Anterior cingulate cortex (tissue), 58 donors: Measurements from ENCODE around the gene SMAD4.
"Not testable (repeated sequence)": the region's sequence is repeated elsewhere in the genome, so short reads cannot be mapped to it uniquely, and the experiment has no call there.

Experiments used
- DNase-seq, 58 donors: peaks; one replicate each; lab custom pipeline; 2025; lab: John Stamatoyannopoulos, UW

Gene SMAD4

GRCh38 chr18:51107598-51108305, 77.7 kb downstream of the SMAD4 start:
- no peak for DNase-seq

GRCh38 chr18:51108330-51108729, 78.3 kb downstream of the SMAD4 start:
- no peak for DNase-seq

DNA sequence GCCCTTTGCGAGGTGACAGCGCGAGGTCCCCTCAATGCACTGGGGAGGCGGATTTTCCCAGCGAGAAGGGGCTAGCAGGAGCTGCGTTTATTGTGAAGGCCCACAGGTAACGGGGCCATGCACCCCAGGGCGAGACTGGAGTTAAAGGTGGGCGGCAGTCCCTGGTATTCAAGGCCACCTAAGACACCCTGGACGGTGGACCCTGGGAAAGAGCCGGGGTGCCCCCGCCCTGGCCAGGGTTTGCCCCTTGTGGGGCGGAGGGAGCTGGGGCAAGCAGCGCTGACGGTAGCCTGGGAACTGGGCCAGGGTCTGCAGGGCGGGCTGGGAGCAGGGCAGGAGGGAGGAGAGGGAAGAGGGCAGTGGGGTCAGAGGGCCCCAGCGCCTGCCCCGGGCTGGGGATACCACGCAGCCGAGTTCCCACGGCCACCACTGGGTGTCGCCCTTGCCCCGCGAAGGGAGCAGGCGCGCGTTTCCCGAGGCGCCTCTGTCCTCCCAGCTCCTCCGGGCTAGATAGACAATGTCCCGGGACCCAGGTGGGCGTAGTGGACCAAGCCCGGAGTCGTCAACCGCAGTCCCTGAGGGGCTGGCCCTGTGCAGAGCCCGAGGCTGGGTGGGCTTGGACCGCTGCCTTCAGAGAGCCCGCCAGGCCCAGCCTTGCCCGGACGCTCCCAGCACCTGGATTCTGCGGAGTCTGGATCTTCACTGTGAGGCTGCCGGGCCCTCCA, 80.2 kb downstream of the SMAD4 start:
- peak in 46 of 58 donors; percentile 6 to 65 (median 26) for DNase-seq

DNA sequence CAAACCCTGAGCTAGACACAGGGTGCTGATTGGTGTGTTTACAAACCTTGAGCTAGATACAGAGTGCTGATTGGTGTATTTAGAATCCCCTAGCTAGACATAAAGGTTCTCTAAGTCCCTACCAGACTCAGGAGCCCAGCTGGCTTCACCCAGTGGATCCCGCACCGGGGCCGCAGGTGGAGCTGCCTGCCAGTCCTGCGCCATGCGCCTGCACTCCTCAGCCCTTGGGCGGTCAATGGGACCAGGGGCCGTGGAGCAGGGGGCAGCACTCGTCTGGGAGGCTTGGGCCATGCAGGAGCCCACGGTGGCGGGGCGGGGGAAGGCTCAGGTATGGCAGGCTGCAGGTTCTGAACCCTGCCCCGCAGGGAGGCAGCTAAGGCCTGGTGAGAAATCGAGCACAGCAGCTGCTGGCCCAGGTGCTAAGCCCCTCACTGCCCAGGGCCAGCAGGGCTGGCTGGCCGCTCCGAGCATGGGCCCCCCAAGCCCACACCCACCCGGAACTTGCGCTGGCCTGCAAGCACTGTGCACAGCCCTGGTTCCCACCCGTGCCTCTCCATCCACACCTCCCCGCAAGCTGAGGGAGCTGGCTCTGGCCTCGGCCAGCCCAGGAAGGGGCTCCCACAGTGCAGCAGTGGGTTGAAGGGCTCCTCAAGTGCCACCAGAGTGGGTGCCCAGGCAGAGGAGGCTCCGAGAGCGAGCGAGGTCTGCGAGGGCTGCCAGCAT, 81.8 kb downstream of the SMAD4 start:
- not testable (repeated sequence) for DNase-seq

GRCh38 chr18:51116996-51117395, 87.0 kb downstream of the SMAD4 start:
- DNase-seq = not testable (repeated sequence)

DNA sequence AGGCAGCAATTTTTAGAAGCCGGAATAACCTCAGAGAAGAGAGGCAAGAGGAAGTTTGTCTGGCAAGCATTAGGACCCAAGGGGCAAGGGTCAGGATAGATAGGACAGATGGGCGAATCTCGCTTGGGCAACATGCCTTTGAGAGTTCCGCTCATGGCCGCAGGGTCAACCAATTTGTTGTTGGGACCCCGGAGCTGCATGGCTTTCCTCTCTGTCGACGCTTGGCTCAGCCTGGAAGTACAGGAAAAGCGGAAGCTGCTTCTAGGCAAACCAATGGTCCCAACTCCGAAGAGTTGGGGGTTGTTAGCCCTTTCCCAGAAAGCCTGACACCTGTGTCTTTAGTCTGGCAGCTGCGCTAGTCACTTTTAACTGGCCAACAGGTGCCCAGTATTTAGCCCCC, 89.5 kb downstream of the SMAD4 start:
- not testable (repeated sequence) for DNase-seq

DNA sequence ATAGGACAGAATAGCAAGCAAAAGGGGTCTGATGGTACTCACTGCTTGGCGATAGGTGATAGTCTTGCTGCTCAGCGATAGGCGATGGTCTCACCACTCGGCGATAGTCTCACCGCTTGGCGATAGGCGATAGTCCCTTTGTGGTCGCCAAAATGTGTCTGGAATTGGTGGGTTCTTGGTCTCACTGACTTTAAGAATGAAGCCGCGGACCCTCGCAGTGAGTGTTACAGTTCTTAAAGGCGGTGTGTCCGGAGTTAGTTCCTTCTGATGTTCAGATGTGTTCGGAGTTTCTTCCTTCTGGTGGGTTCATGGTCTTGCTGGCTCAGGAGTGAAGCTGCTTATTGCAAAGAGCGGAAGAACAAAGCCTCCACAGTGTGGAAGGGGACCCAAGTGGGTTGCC, 90.0 kb downstream of the SMAD4 start:
- DNase-seq = not testable (repeated sequence)

DNA sequence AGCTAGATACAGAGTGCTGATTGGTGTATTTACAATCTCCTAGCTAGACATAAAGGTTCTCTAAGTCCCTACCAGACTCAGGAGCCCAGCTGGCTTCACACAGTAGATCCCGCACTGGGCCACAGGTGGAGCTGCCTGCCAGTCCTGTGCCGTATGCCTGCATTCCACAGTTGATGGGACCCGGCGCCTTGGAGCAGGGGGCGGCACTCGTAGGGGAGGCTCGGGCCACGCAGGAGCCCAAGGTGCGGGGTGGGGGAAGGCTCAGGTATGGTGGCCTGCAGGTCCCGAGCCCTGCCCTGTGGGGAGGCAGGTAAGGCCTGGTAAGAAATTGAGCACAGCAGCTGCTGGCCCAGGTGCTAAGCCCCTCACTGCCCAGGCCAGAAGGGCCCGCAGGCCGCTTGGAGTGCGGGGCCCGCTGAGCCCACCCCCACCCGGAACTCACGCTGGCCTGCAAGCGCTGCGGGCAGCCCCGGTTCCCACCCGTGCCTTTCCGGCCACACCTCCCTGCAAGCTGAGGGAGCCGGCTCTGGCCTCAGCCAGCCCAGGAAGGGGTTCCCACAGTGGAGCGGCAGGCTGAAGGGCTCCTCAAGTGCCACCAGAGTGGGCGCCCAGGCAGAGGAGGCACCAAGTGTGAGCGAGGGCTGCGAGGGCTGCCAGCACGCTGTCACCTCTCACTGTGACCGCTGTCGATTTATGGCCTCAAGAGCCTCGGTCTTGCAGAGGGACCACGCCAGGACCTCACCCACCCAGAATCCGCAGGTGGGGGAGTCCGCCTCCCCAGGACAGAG, 91.0 kb downstream of the SMAD4 start:
- no peak for DNase-seq

DNA sequence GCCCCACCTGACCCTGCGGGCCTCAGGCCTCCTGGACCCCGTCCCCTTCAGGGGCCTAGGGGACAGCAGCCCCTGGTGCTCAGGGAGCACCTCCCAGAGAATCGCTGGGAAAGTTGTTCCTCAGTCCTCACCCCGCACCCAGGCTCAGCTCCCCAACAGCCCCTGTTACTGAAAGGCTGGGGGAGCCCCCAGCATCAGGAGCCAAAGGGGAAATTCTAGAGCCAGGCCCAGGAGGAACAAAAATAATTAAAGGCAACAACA, 91.5 kb downstream of the SMAD4 start:
- DNase-seq = no peak

- no peak for DNase-seq
Observed at GRCh38 chr18:51122266-51123045, 92.4 kb downstream of the SMAD4 start.

- DNase-seq = no peak
Observed at GRCh38 chr18:51123046-51123395, 93.0 kb downstream of the SMAD4 start.

- DNase-seq = no peak
Observed at GRCh38 chr18:51123481-51123880, 93.5 kb downstream of the SMAD4 start.

DNA sequence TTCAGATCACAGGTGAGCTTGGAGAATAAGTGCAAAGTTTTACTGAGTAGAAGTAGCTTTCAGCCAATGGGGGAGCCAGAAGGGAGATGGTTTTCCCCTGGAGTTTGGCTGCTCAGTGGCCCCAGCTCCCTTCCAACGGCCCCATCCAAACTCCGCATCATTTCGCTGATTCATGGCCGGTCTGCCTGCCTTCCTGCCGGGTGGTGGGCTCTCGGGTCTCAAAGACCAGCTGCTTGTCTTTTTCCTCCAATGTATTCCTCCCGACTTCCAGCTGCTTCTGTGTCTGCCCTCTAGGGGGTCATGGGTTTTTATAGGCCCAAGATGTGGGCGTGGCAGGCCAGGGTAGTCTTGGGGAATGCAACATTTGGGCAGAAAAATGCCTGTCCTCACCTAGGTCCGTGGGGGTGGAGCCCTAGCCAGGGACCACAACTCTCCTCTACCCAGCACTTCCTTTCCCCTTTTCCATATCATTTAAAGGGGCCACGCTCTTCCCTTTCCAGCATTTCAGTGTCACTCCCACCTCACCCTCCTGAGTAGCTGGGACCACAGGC, 94.0 kb downstream of the SMAD4 start:
- DNase-seq = no peak

DNA sequence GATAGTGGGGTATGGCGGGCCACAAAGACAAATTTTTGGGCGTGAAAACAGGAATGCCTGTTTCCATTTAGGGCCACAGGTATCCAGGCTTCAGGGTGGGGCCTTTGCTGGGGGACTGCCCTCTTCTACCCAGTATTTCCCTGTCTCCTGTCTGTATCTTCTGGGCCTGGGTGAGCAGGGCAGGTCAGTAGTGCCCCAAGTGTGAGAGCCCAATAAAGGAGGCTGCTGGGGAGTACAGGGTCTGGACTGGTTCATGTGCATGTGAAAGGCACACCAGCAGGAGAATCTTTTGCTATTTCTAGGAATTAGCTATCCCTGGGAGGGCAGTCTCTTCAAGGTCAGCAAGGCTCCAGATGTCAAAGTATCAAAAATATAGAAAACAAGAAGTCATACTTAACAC, 96.0 kb downstream of the SMAD4 start:
- DNase-seq = no peak

GRCh38 chr18:51127664-51128063, 97.7 kb downstream of the SMAD4 start:
- DNase-seq = no peak

GRCh38 chr18:51128533-51128932, 98.5 kb downstream of the SMAD4 start:
- no peak for DNase-seq

DNA sequence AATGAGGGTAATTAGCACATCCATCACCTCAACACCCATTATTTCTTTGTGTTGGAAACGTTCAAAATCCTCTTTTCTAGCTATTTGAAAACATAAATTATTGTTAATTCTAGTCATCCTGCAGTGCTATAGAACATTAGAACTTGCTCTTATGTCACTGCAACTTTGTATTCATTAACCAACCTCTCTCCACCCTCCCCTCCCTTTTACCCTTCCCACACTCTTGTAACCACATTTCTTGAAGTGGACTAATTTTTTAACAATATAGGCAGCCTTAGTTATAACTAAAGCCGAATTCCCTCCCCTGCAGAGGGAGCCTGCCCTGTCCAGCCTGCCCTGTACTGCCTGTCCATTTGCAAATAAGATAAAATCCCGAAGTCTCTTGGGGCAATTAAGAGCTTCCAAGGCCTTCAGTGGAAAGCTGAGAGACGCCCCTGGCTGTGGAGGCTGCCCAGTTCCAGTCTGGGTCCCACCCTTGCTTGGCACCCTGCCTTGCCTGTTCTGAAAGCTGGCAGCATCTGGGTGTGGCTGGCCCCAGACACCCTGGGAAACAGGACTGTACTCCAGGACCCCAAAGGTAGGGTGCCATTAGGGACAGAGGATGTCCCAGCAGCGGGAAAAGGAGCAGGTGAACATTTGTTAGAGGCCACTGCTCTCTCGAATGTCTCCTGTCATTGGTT, 102.4 kb downstream of the SMAD4 start:
- DNase-seq = no peak

GRCh38 chr18:51133580-51134160, 103.7 kb downstream of the SMAD4 start:
- no peak for DNase-seq
